Measurements from ENCODE around the gene SPACA9. TPM values are rescaled to one million over a fixed set of nuclear protein-coding genes. Genes with fewer than 3 reads are reported as not detected.

SPACA9 gene
- total and polyA plus RNA-seq, 2 experiments from 2014 or later = 1.1 to 1.5 TPM

- TF ChIP-seq ETS1 (IDR thresholded peaks at IDR 0.05) (no peak), EZH2phosphoT487 (IDR thresholded peaks at IDR 0.05; ENCODE audit: unreplicated experiment) (no peak), CREB1 (CRISPR knock-in tag; IDR thresholded peaks at IDR 0.05; ENCODE audit: low read depth) (no peak), ZNF331 (CRISPR knock-in tag; IDR thresholded peaks at IDR 0.05; ENCODE audit: low read depth) (no peak), STAT1 (IDR thresholded peaks at IDR 0.05; ENCODE audit: unreplicated experiment) (no peak), JUNB (IDR thresholded peaks at IDR 0.05; ENCODE audit: unreplicated experiment) (no peak)
Observed at GRCh38 chr9:132910376-132910775, 31.7 kb downstream of the SPACA9 start (continued).

GRCh38 chr9:132912131-132912530 is 33.4 kb downstream of the SPACA9 start:
- no peak for ATAC-seq
- DNase-seq (ENCODE audit: low spot score) = no peak
- TF ChIP-seq CTCF (conservative IDR thresholded peaks at IDR 0.05; ENCODE audit: low read depth in 2 of 2) (no peak), STAT1 (IDR thresholded peaks at IDR 0.05; ENCODE audit: unreplicated experiment) (no peak), ZNF114 (CRISPR knock-in tag; IDR thresholded peaks at IDR 0.05) (no peak), ETS1 (IDR thresholded peaks at IDR 0.05) (no peak), EZH2phosphoT487 (IDR thresholded peaks at IDR 0.05; ENCODE audit: unreplicated experiment) (no peak), POLR2AphosphoS5 (IDR thresholded peaks at IDR 0.05; ENCODE audit: low read depth) (no peak), ZNF331 (CRISPR knock-in tag; IDR thresholded peaks at IDR 0.05; ENCODE audit: low read depth) (no peak), CREB1 (CRISPR knock-in tag; IDR thresholded peaks at IDR 0.05; ENCODE audit: low read depth) (no peak), REST (IDR thresholded peaks at IDR 0.05; ENCODE audit: unreplicated experiment) (no peak), NANOG (IDR thresholded peaks at IDR 0.05; ENCODE audit: borderline replicate concordance) (no peak)

More at GRCh38 chr9:132912131-132912530, 33.4 kb downstream of the SPACA9 start:
- H3K4me1 ChIP-seq (ENCODE audit: insufficient read depth) = no peaks in the 10 kb centered on the region
- Mint-ChIP-seq H3K27ac (no peak overlapping the region), H3K9me3 (no peaks in the 10 kb centered on the region), H3K36me3 (ENCODE audit: low read depth) (peaks cover 26% of the 10 kb centered on the region), H3K4me3 (no peak overlapping the region), H3K4me1 (no peaks in the 10 kb centered on the region), H3K27me3 (ENCODE audit: insufficient read depth, low read depth, poor library complexity) (peaks cover 1% of the 10 kb centered on the region)
- H3K36me3 ChIP-seq (ENCODE audit: insufficient read depth) = peaks cover 15% of the 10 kb centered on the region
- no peaks in the 10 kb centered on the region for H3K27me3 ChIP-seq (ENCODE audit: insufficient read depth)
- no peaks in the 10 kb centered on the region for H4K20me1 ChIP-seq (replicated peaks; ENCODE audit: insufficient read depth)
- no peak overlapping the region for H3K4me2 ChIP-seq
- H3K9me2 ChIP-seq (ENCODE audit: insufficient read depth) = no peaks in the 10 kb centered on the region
- H2AFZ ChIP-seq = no peak overlapping the region
- H3K4me3 ChIP-seq = no peak overlapping the region
- no peaks in the 10 kb centered on the region for H3K79me2 ChIP-seq (replicated peaks; ENCODE audit: insufficient read depth)
- no peaks in the 10 kb centered on the region for H3F3A ChIP-seq (replicated peaks; ENCODE audit: low read depth)
- no peak overlapping the region for H3K27ac ChIP-seq (ENCODE audit: low read depth)

Measured in GM23338 (cell line).